Amniotic epithelial cell (primary cell): ENCODE measurements around the gene MASP2.
"Not testable (repeated sequence)": the region's sequence is repeated elsewhere in the genome, so short reads cannot be mapped to it uniquely, and the experiment has no call there.

Source experiments
- DNase-seq: peaks from one replicate; pipeline ENCODE4 v3.0.0-alpha.2; 2010; ENCODE audit warnings: low read depth

MASP2 gene

GRCh38 chr1:10990828-10991227, 56.2 kb downstream of the MASP2 start:
- DNase-seq: no peak

GRCh38 chr1:10989920-10990516, 57.0 kb downstream of the MASP2 start:
- not testable (repeated sequence) for DNase-seq

DNA sequence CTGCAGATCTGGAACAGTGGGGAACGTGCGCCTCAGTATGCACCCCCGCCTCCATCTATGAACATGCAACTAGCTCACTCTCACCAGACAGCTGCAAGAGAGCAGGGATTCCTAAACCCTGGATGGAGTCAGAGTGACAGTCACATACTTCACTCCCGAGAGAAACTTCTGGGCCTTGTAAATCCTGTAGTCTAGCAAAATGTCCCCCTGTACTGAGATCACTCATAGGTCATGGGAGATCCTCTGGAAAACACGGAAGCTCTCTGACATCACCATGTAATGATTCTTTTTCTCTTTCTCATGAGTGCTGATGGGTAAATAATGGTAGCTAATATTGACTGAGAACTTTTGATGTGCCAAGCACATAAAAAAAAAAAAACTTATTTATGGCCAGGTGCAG, 57.9 kb downstream of the MASP2 start:
- DNase-seq: no peak

DNA sequence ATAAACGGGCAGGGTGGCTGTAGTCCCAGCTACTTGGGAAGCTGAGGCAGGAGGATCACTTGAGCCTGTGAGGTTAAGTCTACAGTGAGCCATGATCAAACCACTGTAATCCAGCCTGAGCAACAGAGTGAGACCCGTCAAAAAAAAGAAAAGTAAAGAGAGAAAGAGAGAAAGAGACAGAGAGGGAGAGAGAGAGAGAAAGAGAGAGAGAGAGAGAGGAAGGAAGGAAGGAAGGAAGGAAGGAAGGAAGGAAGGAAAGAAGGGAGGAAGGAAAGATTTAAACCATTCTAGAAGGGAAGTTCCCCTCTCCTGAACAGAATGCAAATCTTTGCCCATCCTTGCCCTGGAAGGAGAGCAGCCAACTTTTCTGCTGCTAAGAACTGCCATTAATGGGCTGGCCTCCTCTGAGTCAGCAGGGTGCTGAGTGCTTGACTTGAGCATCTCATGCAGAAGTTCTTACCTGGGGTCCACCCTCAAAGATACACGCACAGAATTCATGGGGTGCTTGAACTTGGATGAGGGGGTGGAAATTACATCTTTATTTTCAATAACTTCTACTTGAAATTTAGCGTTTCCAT, 59.1 kb downstream of the MASP2 start:
- DNase-seq: no peak

- DNase-seq: no peak
These were observed 60.5 kb downstream of the MASP2 start for GRCh38 chr1:10986525-10986890.

DNA sequence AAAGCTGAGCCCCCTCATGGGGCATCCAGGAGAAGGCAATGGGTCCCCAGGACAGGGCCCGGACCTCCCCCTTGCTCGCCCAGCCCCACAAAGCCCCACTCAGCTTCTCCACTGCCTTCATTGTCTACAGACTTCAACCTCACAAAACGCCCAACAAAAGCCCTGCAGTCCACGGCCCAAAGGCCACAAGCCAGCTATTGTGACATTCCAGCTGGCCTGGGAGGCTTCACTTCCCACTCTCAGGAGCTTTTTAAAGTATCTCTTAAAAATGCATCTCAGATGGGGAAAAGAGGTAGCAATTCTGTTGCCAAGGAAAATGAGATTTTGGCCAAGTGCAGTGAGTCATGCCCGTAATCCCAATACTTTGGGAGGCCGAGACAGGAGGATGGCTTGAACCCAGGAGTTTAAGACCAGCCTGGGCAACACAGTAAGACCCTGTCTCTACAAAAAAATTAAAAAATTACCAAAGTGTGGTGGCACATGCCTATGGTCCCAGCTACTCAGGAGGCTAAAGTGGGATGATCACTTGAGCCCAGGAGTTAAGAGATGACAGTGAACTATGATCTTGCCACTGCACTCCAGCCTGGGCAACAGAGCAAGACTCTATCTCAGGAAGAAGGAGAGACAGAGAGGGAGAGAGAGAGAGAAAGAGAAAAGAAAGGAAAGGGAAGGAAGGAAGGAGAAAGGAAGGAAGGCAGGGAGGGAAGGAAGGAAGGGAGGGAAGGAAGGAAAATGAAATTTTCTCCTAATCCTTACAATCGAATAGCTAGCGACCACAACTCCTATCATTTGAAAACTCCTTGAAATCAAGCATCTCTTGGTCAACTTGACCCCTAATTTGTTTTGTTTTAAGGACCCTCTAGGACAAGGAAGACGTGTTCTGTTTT, 66.0 kb downstream of the MASP2 start:
- no peak for DNase-seq

DNA sequence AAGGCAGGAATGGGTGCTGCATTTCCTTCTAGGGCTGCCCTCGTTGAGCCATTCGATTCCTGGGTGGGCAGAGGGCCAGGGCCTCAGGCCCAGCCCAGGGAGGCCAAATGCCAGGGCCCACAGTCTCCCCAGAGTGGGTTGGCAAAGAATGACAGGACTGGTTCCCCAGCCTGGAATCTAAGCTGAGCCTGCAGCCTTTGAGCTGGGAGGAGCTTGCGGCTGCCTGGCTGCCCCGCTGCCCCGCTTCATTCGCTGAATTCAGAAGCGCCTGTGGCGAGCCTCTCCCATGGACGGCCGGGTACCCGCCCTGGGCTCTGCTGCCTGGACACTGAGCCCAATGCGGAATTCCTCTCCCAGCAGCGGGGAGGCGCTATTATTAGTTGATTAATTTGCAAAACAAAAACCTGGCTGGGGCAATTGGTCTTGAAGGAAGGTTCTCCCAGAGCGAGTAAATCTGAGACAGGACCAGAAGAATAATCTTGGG, 66.9 kb downstream of the MASP2 start:
- peak; percentile 61 for DNase-seq

- DNase-seq: no peak
These were observed 67.5 kb downstream of the MASP2 start for GRCh38 chr1:10979483-10979920.

DNA sequence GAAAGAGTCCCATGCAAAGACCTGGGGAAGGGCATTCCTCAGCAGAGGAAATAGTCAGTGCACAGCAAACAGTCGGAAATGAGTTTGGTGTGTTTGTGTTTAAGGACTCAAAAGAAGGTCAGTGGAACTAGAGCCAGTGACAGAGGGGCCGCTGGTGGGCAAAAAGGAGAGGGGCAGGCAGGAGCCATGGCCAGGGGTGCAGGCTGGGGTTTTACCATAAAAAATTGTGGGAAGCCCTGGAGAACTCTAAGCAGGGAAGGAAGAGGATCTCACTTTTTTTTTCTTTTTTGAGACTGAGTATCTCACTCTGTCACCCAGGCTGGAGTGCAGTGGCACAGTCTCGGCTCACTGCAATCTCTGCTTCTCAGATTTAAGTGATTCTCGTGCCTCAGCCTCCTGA, 68.3 kb downstream of the MASP2 start:
- no peak for DNase-seq
